ENCODE data around the gene SEC62.
A peak's percentile ranks its signal among the peaks of the same experiment; 100 is the strongest.

The SEC62 gene, protein sequence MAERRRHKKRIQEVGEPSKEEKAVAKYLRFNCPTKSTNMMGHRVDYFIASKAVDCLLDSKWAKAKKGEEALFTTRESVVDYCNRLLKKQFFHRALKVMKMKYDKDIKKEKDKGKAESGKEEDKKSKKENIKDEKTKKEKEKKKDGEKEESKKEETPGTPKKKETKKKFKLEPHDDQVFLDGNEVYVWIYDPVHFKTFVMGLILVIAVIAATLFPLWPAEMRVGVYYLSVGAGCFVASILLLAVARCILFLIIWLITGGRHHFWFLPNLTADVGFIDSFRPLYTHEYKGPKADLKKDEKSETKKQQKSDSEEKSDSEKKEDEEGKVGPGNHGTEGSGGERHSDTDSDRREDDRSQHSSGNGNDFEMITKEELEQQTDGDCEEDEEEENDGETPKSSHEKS

DNA sequence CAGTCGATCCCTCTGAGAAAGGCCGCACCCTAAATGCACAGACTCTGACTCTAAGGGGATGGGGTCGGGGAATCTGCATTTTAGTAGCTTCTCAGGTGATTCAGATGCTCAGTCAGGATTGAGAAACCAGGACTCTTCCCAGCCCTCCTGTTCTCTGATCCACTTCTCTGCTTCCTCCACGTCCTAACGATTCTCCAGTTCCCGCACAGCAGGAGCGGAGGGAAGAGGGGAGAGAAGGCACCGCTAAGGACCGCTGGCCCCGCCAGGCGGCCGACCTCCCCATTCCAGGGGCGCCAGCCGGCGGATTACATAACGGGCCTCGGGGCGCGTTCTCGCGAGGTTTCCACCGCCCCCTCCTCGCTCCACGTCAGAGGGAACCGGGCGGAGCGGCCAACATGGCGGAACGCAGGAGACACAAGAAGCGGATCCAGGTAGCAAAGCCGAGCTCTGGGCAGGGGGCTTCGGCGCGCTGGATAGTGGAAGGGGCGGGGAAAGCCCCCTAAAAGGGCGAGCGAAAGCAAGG is at the start of gene SEC62:
SEC62 (plus strand) TSS at position 380 of the 523 bp plus-strand sequence; CDS start at position 396, 16 bp downstream.
- peak; percentile 98 for DNase-seq (ENCODE audit: low spot score)

DNA sequence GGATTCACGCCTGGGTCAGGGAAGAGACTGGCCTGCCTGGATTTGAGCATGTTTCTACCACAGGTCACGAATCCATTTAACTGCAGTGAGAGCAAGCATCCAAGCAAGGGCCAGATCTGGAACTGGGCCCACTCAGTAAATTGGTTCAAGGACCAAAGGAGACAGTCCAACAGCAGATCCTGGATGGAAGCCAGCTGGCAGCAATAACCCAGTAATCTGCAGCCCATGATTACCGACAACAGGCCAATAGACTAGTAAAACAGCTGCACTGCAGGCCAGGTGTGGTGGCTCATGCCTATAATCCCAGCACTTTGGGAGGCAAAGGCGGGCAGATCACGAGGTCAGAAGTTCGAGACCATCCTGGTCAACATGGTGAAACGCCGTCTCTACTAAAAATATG is 43.4 kb upstream of the SEC62 start:
- DNase-seq (ENCODE audit: low spot score): no peak

DNA sequence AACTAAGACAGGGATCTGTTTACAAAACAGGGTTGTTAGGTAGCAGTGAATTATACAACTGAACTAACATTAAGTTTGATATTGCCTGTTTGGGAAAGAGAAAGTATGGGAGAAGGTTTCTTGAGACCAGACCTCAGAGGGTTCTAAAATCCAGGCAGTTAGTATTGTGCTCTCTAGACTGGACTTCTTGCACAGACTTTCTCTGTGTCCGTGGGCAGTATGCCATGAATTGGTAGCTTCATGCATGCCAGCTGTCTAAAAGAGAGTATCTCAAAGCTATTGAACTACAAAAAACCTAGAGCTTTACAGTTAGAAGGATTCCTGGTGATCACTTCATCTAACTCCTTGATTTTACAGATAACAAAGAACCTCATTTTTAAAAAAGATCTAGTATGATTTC is 42.8 kb upstream of the SEC62 start:
- DNase-seq (ENCODE audit: low spot score): no peak

DNA sequence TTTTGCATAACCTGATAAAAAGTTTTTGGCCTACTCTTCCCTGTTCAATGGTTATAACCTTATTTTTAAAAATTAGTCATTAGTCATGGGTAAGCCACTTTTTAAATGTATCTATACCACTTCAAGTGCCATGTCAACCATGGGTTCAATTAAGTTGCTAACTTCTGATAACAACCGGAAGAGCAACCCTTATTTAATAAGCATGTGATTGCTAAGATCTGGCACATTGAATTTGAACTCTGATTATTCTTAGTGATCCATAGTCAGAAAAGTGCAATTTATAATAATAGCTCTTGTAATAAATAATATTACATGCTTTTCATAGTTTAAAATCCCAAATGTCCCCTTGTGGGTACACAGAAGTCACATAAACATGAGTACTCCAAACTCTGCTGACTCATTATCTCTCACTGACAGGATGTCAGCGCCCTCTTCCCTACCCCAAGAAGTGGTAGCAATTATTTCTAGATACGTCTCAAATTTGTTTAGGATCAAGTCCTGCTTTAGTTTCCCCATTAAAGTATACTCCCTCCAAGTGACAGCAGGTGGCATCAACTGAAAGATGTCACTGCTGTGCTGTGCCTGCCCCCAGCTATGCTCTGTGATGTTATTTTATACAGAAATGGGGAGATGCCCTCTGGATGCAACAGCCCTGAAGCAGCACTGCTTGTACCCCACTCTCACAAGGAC is 36.6 kb upstream of the SEC62 start:
- no peak for DNase-seq (ENCODE audit: low spot score)

DNA sequence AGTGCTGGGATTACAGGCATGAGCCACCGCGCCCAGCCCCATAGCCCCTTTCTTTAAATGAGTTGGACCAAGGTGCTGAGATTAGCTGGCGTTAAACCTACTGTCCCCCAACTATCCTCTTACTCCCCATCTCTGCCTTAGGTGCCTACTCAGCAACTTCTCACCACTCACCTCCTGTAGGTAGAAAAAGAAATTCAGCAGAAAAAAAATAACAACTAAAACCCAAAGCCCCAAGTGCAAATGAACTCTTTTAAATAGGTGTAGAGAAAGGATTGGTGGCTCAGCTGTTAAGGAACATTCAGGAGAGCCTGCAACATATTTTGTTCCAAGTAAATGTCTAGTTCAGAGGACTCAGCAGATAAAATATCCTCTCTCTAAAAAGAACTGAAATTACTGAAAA is 35.8 kb upstream of the SEC62 start:
- DNase-seq (ENCODE audit: low spot score): no peak

DNA sequence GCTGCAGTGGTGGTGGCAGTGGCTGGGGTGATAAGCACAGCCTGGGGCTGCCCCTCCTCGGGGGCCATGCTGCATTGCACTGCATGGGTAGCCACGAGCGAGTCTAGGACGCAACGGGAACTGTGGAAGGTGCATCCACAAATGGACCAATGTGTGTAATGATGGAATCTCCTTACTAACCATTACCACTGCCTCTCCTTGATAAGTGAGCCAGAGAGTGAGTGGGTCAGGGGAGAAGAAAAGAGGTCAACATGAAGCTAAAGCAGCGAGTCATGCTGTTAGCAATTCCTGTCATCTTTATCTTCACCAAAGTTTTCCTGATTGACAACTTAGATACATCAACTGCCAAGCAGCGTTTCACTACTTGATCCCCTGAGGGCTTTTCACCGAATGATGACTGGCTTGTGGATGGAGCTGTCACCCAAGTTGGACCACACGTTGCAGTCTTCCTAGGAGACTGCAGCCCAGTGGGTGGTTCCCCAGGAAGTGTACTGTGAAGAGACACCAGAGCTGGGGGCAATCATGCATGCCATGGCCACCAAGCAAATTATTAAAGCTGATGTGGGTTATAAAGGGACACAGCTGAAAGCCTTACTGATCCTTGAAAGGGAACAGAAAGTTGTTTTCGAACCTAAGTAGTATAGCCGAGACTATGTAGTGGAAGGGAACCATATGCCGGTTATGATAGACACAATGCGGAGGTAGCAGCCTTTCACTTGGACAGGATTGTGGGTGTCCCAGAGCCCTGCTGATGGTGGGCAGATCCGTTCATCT is 34.7 kb upstream of the SEC62 start:
- no peak for DNase-seq (ENCODE audit: low spot score)

DNA sequence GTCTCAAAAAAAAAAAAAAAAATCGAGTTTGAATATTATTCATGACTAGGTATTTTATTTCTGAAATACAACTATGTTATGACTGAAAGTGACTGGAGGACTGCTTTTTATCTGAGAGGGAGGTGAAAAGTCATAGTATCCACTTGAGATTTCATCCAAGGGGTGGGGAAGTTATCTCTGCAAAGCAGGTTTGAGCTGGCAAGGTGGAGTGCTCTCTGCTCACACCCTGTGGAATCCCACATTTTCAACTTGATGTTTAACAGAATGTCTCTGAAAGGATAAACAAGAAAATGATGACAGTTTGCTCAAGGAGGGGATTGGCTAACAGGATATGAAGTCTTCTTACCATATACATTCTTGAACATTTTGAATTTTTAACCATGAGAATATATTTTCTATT is 27.3 kb upstream of the SEC62 start:
- DNase-seq (ENCODE audit: low spot score): no peak

DNA sequence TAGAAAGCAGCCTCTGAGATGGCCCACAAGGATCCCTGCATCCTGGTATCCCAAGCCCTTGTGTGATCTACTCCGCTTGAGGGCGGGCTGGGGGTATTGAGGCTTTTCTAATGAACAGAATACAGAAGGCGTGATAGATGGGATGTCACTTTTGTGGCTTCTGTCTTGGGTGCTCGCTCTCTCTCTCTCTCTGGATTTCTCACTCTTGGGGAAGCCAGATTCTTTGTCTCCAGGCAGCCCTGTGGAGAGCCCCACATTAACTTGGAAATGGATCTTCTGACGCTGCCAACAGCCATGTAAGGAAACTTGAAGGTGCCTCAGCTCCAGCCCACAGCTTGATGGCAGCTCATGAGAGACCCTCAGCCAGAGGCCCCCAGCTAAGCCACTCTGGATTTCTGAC is 26.9 kb upstream of the SEC62 start:
- DNase-seq (ENCODE audit: low spot score): no peak

DNA sequence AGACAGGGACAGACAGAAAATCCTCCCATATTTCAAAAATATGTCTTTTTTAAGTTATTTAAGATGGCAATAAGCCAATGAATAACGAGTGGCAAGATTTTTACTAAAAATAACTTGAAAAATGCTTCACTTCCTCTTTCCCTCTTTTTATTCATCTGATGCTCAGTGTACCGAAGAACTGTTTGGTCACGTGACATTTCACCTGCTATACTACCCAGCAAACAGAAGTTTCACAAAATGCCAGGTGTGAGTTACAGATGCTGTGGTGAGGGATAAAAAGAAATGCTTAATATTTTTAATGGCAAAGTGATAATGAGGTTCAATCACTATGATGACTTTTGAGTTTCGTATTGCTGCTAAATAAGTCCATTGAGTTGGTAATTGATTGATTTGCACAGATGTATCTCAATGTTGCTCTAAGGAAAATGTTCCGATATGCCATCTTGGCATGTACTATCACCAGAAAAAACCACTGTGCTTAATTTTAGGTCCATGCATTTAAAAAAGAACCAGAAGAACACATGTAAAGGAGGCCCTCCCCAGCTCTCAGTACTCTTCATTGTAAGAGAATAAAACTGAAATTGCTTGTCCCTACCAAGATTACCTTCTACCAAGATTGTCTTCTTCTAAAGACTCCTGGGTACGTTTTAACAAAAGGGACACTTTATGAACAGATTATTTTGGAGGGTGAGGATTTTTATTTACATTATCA is 26.0 kb upstream of the SEC62 start:
- no peak for DNase-seq (ENCODE audit: low spot score)

DNA sequence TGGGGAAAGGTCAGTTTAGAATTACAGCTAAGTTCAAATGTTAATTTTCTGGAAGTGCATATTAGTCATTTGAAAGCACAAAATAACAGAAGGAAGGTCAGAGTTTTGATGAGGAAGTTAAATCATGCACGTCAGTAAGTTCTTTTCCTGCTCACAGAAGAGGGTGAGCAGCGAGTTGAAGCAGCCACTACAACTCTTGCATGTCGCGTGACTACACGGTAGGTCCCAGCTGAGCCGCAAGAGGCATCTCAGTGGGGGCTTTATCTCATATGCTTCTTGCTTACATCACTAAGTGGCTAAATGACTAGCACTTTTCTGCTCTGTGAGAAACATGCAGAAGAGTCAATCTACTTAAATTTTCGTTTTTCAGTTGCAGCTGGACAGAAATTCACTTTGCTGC is 21.3 kb upstream of the SEC62 start:
- DNase-seq (ENCODE audit: low spot score): no peak

DNA sequence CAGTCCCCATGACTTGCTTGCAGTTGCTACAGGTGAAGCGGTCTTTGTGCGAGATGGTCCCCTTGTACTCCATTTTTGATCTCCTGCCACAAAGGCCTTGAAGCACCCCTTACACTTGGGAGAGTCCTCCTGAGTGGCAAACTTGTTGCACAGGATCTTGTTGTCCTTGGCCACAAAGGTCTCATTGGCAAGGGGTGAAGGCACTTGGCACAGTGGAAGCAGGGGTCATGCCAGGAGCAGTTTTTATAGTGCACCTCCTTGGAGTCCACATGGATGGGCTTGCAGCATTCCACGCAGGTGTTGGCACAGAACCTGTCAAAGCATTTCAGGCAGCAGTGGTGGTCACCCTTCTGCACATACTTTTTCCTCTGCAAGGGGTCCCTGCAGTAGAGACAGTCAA is 20.3 kb upstream of the SEC62 start:
- no peak for DNase-seq (ENCODE audit: low spot score)

DNA sequence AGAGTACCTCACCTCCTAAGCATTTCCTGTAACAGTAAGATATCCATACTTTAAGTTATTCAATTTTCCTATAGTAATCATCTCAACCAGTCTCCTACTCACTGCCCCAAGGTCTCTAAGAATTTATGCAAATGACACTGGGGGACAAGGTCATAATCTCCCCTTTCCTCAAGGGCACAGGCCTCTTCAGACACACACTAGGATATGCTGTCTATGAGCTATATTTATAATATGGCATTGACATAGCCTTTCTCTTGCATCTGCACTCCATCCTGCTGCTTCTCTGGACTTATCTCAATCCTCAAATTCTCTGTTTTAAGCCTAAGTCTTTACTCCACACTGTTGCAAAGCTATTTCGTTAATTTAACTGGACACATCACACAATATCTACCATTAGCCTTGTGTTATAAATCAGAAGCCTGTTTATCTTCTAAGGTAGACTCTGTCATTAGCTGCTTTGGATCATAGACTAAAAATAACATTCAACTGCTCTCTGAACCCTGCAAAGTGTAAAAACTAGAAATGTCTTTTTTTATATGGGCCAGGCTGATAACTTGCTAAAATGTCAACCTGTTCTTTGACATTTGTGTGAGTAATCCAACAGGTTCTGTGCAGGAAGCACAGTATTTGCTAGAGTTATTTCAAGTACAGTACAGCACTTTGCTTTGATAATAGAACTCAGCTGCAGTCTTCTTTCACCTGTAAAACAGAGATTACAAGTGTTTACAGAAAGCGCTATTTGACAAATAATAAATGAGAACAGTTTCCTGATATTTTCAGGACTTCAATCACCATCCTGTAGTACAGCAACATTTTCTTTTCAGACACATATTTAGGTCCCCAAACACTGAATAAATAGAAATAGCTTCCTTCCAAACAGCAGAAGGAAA is 17.8 kb upstream of the SEC62 start:
- no peak for DNase-seq (ENCODE audit: low spot score)

DNA sequence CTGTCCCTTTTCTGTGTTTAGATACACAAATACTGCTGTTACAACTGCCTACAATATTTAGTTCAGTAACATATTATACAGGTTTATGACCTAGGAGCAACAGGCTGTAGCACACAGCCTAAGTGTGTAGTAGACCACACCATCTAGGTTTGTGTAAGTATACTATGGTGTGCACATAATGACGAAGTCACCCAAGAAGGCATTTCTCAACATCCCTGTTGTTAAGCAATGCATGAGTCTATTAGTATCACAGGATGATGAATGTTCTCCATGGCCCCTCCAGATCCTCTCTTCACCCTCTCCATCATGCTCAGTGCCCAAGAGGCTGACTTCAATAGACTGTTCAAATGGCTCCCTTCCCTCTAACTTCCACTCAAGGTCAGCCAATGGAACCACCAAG is 14.6 kb upstream of the SEC62 start:
- no peak for DNase-seq (ENCODE audit: low spot score)

DNA sequence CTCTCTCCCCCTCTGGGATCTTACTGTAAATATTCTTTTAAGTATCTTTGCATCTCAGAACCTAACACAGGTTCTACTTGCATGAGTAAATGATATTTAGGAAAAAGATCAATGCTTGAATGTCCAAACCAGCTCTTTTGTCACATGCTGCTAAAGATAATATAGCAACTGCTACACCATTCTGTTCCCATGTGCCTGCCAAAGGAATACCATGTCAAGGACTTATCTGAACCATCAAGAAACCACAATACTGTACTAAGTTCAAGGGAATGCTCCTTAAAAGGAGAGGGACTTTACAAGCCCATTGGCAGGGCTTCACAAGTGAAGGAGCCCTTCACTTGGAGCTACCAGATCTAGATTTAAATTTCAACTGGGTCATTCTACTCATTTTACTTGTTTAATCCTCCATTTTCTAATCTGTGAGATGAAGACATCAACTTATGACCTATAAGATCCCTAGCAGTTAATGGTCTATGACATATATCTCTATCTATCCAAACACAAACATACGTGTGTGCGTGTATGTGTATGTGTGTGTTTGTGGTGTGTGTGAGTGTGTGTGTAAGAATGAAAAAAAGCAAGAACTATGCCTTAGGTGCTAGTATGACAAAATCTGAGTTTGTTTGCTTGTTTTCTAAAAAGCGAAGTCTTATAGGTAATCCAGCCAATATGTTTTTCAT is 13.0 kb upstream of the SEC62 start:
- DNase-seq (ENCODE audit: low spot score): no peak

DNA sequence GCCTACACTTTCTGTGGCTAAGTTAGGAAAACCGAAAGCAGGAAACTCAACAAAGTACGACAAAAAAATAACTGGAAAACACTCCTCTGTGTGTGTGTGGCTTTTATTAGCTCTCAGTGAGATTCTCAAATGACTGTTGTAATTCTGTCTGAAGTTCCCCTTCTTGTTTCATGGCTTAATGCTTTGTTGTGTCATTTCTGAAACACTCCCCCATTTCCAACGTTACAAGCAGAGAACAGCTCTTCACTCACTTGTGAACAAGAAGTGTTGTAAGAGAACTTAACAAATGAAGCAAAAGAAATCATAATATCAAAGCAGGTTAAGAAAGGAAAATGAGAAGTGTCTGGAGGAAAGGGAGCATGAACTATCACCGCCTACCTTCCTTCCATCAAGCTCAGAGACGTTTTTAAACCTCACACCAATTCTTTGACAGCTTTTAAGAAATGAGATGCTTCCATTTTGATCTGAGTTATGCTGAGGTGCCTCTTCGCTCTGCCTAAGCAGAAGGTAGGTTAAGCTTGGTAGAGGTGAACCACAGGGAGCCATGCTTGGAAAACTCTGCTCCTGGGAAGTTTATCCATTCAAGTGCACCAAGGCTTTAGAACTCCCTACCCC is 12.4 kb upstream of the SEC62 start:
- no peak for DNase-seq (ENCODE audit: low spot score)

DNA sequence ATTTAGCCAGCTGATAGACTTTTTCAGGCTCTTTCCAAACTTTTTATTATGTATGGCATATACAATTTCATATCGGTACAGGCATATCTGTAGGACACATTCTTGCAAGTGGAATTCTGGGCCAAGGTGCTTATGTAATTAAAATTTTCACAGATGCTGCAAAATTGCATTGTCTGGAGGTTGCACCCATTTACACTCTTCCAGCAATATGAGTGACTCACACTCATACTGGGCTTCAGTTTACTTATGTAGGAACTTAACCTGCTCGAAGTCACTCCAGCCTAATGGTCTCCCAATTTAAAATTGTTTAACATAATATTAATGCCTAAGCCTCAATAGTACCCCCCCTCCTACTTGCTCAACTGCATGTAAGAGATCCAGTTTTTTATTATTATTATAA is 11.2 kb upstream of the SEC62 start:
- DNase-seq (ENCODE audit: low spot score): no peak

DNA sequence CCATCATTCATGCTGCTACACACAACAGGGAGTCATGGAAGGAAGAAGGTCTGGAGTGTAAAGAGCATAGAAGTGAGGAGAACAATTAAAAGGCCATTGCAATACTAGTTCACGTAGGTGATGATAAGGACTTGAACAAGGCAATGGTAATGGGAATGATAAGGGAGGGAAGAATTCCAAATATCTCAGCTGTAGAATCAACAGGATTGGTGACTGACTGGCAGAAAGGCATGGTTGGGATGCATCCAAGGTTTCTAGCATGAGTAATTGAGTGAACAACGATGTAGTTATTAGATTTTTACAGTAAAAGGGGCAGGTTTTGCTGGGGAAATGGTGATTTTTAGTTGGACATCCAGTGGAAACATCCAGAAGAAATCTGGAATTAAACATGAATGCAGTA is 2.4 kb upstream of the SEC62 start:
- DNase-seq (ENCODE audit: low spot score): no peak

DNA sequence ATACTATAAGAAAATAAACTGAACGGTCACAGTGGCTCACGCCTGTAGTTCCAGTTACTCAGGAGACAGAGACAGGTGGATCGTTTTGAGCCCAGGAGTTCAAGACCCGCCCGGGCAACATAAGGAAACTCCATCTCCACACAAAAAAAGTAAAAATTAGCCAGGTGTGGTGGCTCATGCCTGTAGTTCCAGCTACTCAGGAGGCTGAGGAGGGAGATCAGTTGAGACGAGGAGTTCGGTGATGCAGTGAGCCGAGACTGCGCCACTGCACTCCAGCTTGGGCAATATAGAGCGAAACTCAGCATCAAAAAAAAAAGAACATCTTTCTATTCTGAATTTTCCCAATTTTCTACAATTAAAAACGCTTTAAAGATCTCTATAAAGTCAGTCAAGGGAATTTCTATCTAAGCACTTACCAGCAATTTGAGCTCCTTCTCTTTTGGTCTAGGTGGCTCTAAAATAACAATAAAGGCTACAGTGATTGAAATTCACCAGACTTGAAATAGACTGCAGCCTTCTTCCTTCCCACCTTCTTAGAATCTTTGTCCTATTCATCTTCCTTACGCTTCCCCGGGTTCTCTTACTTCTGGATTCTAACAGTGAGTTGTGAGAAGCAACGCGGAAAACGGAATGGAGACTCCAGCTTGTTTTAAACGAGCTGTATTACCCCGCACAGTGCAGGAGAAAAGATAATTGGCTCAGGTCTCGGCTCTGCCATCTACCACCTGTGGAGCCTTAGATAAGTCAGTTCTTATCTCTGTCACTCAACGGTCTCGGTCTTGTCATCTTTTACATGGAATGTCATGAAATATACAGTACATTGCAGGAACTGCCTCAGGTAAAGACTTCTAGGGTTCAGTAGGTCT is 812 bp upstream of the SEC62 start:
- DNase-seq (ENCODE audit: low spot score): no peak

Data from ecto neural progenitor cell (in vitro differentiated cells).